Measurements from ENCODE around the gene CABLES1.

Gene CABLES1

DNA sequence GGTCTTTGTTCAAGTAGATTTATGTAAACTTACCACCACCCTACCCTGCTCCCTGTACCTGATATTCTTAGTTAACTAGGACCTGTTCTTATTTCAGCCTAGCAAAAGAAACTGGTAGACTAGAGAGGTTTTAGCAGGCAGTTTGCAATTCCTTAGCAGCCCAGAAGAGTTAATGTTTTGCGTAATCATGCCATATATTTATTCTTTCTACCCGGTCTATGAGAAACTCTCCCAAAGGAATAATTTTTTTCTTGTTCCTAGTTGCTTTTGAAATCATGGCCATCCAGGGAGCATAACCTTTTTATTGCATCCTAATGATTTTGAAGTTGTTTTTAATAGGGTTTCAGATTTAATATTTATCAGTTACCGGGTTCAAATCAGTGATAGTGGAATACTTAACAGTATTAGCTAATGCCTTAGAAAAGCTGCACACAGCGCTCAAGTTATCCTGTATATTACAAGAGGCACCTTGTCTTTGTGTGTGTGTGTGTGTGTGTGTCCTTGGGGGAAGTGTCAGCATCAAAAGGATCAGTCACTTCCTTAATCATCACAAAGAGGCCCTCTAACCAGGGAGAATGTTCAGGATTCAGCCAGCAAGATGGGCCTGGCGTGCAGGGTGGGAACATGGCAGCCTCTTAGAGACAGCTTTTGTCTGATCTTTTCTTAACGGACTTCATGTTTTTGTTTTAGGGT lies 52.9 kb downstream of the CABLES1 start:
- no peak overlapping the region for H3K4me3 ChIP-seq (ENCODE audit: low read depth, low read length)
- TF ChIP-seq, protein P1, sequence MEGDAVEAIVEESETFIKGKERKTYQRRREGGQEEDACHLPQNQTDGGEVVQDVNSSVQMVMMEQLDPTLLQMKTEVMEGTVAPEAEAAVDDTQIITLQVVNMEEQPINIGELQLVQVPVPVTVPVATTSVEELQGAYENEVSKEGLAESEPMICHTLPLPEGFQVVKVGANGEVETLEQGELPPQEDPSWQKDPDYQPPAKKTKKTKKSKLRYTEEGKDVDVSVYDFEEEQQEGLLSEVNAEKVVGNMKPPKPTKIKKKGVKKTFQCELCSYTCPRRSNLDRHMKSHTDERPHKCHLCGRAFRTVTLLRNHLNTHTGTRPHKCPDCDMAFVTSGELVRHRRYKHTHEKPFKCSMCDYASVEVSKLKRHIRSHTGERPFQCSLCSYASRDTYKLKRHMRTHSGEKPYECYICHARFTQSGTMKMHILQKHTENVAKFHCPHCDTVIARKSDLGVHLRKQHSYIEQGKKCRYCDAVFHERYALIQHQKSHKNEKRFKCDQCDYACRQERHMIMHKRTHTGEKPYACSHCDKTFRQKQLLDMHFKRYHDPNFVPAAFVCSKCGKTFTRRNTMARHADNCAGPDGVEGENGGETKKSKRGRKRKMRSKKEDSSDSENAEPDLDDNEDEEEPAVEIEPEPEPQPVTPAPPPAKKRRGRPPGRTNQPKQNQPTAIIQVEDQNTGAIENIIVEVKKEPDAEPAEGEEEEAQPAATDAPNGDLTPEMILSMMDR (IDR thresholded peaks at IDR 0.05; ENCODE audit: low read depth, low read length, missing control alignments), result no peak
- no peak for DNase-seq (ENCODE audit: low read depth)

DNA sequence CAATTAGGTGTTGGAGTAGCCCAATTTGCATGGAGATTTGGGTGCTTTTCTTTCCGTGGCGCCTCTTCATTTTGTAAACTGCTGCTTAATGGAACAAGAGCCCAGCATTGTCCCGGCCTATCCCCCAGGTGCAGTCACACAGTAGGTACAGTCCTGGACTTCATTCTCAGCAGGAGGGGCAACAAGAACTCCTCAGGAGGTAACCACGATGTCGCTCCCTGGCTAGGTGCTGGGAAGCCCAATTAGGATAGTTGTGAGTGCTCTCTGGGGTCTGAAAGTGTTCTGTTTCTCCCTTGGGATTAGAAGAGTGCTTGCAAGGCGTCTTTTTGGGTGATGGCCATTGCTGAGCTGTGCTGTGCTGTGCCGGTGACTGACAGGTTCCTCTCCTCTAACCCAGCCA lies 53.8 kb downstream of the CABLES1 start:
- no peak overlapping the region for H3K4me3 ChIP-seq (ENCODE audit: low read depth, low read length)
- TF ChIP-seq, protein P1 (IDR thresholded peaks at IDR 0.05; ENCODE audit: low read depth, low read length, missing control alignments), result no peak
- no peak for DNase-seq (ENCODE audit: low read depth)

DNA sequence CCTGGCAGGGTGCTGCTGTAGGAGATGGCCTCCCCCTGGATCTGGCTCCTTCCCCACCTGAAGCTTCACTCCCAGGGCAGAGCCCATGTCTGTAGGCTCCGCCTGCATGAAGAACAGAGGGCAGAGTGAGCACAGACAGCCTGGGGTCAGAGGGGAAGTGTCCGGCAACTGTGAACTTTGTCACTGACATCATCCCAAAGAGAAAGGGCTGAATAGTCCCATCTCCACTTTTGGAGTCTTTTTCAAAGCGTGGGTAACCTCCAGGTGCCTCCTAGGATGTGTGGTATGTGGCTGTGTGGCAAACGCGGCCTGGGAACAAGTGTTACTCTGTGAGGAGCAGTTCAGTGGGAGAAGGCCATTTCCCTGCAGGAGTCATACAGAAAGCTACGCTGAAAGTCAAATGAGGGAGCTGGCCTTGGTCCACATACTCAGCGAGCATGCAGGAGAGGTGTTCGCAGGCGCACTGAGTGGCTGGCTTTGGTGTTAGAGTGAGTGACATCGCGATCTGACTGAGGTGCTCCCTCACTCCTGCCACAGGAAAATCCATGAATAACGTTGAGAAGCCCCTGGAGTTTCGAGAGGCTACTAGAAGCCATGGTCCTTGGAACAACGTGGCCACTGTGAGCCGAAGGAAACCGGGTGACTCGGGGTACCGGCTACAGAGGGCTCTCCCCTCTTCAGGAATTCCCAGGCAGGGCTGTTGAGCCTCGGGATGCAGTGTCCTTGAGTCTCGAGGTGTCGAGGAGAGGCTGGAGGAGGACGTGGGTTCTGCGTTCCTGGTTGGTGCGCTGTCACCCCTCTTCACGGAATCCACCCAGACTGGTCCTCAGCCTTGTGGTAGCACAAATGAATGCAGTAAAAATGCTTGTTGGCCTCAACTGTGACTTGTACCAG lies 54.7 kb downstream of the CABLES1 start:
- H3K4me3 ChIP-seq (ENCODE audit: low read depth, low read length), result no peak overlapping the region
- TF ChIP-seq, protein P1 (IDR thresholded peaks at IDR 0.05; ENCODE audit: low read depth, low read length, missing control alignments), result no peak
- DNase-seq (ENCODE audit: low read depth), result no peak

DNA sequence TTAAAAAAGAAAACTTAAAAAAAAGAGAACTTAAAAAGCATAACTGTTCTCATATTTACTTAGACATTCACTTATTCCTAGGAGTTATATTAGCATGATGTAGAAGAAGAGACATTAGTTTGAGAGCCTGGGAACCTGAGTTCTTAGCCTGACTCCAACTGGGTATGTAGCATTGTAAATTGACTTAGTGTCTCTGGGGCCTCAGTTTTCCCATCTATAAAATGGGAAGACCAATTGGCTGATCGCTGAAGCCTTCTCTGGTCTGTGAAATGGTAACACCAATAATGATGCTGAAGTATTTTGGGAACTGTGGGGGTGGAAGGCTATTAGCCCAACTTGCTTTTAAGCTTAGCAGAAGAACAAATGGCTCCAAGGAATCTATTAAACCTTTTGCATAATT lies 55.9 kb downstream of the CABLES1 start:
- H3K4me3 ChIP-seq (ENCODE audit: low read depth, low read length), result no peak overlapping the region
- TF ChIP-seq, protein P1 (IDR thresholded peaks at IDR 0.05; ENCODE audit: low read depth, low read length, missing control alignments), result no peak

DNA sequence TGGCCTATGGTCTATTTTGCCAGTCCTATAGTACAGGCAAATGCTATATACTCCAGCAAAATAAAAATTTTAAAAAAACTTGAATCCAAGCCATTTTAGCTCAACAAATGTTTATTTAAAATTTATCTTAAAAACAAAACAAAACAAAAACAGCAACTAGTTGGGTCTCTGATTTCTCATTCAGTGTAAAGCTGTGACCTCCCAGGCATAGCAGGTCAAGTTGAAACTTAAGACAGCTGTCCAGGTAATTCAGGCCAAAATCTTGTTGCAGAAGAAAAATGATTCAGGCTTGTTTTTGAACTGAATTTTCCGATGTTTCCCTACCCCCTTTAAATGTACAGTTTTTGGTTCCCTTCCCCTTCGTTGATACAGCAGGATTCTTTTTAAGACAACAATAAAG lies 58.5 kb downstream of the CABLES1 start:
- H3K4me3 ChIP-seq (ENCODE audit: low read depth, low read length), result no peak overlapping the region
- DNase-seq (ENCODE audit: low read depth), result no peak

More for the DNA sequence above, 55.9 kb downstream of the CABLES1 start:
- no peak for DNase-seq (ENCODE audit: low read depth)

DNA sequence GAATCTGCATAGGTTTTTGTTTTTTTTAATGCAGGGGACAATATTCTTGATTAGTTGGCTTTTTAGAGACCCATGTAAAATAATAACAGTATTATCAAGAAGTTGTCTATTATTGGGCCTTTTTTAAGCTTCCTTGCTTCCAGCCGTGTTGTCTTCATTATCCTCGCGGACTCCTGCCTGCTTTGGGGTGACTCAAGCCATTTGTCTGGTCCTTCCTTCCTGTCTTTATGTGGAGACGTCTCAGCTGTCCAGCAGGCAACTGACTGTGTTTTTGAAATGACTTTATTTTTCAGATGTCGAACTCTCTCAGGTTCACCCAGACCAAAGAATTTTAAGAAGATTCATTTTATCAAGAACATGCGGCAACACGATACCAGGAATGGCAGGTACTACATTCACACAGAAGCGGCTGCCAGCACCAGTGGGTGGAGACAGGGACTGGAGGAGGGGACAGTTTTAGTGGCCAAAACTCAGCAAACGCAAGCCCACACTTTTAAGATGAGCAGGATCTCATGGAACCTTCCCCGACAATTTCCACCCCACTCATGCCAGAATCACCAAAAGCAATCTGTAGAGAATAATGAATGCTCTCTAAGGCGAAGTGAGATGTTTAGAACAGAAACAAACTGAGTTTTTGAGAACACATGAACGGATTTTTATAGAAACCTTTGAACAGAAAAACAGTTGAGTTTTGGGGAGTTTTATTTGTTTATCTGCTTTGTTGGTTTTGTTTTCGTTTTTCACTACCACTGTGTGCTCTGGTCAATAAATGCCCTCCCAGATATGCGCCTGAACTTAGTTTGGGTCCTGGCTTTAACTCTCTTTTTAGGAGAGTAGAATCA lies 59.1 kb downstream of the CABLES1 start:
- DNase-seq (ENCODE audit: low read depth), result no peak
- TF ChIP-seq, protein P1 (IDR thresholded peaks at IDR 0.05; ENCODE audit: low read depth, low read length, missing control alignments), result no peak
- no peak overlapping the region for H3K4me3 ChIP-seq (ENCODE audit: low read depth, low read length)

More for the DNA sequence above, 58.5 kb downstream of the CABLES1 start:
- TF ChIP-seq, protein P1 (IDR thresholded peaks at IDR 0.05; ENCODE audit: low read depth, low read length, missing control alignments), result no peak
